Activated T-cell treated with anti-CD3 and anti-CD28 coated beads, Interleukin-2, amount 50 U/mL, for 24 hours (primary cell): ENCODE data around the gene ESR2.
"Not testable (repeated sequence)": the region's sequence is repeated elsewhere in the genome, so short reads cannot be mapped to it uniquely, and the experiment has no call there.

ENCODE experiments used
- DNase-seq: peaks from one replicate; pipeline ENCODE4 v3.0.0-alpha.2; 2020
- H3K27ac Mint-ChIP-seq: 2 replicates; pipeline ENCODE4 v1.8.0; 2020; ENCODE audit warnings: mild to moderate bottlenecking, mixed read lengths
- H3K27me3 Mint-ChIP-seq: 2 replicates; pipeline ENCODE4 v1.8.0; 2020; ENCODE audit warnings: mixed read lengths
- H3K36me3 Mint-ChIP-seq: 2 replicates; pipeline ENCODE4 v1.8.0; 2020; ENCODE audit warnings: low read depth, mixed read lengths
- H3K4me1 Mint-ChIP-seq: 2 replicates; pipeline ENCODE4 v1.8.0; 2020; ENCODE audit warnings: low read depth, mixed read lengths
- H3K4me3 Mint-ChIP-seq: 2 replicates; pipeline ENCODE4 v1.8.0; 2020; ENCODE audit warnings: mild to moderate bottlenecking, moderate library complexity, mixed read lengths
- H3K9me3 Mint-ChIP-seq: 2 replicates; pipeline ENCODE4 v1.8.0; 2020; ENCODE audit warnings: mixed read lengths

The ESR2 gene

GRCh38 chr14:64220466-64220865, 73.7 kb downstream of the ESR2 start:
- Mint-ChIP-seq H3K27me3 (no peaks in the 10 kb centered on the region), H3K36me3 (peaks cover 91% of the 10 kb centered on the region), H3K4me1 (peaks cover 2% of the 10 kb centered on the region), H3K27ac (no peak overlapping the region), H3K4me3 (no peak overlapping the region), H3K9me3 (no peaks in the 10 kb centered on the region)
- DNase-seq: no peak

- H3K4me3 Mint-ChIP-seq: no peak overlapping the region
- peaks cover 2% of the 10 kb centered on the region for H3K4me1 Mint-ChIP-seq
- DNase-seq: no peak
- no peaks in the 10 kb centered on the region for H3K9me3 Mint-ChIP-seq
- H3K36me3 Mint-ChIP-seq: peaks cover 91% of the 10 kb centered on the region
- no peak overlapping the region for H3K27ac Mint-ChIP-seq
- no peaks in the 10 kb centered on the region for H3K27me3 Mint-ChIP-seq
Measured at GRCh38 chr14:64220056-64220455, 74.1 kb downstream of the ESR2 start.

- peaks cover 2% of the 10 kb centered on the region for H3K4me1 Mint-ChIP-seq
- H3K27ac Mint-ChIP-seq: no peak overlapping the region
- DNase-seq: no peak
- no peak overlapping the region for H3K4me3 Mint-ChIP-seq
- H3K27me3 Mint-ChIP-seq: no peaks in the 10 kb centered on the region
- H3K36me3 Mint-ChIP-seq: peaks cover 92% of the 10 kb centered on the region
- no peaks in the 10 kb centered on the region for H3K9me3 Mint-ChIP-seq
Measured at GRCh38 chr14:64218344-64219240, 75.6 kb downstream of the ESR2 start.

- Mint-ChIP-seq H3K27me3 (no peaks in the 10 kb centered on the region), H3K4me3 (no peak overlapping the region), H3K4me1 (peaks cover 2% of the 10 kb centered on the region), H3K36me3 (peaks cover 92% of the 10 kb centered on the region), H3K9me3 (no peaks in the 10 kb centered on the region), H3K27ac (no peak overlapping the region)
- DNase-seq: no peak
Measured at GRCh38 chr14:64217834-64218233, 76.3 kb downstream of the ESR2 start.

- peaks cover 94% of the 10 kb centered on the region for H3K36me3 Mint-ChIP-seq
- no peaks in the 10 kb centered on the region for H3K27me3 Mint-ChIP-seq
- H3K4me3 Mint-ChIP-seq: no peak overlapping the region
- no peaks in the 10 kb centered on the region for H3K9me3 Mint-ChIP-seq
- H3K4me1 Mint-ChIP-seq: peaks cover 2% of the 10 kb centered on the region
- no peak for DNase-seq
- no peak overlapping the region for H3K27ac Mint-ChIP-seq
Measured at GRCh38 chr14:64217308-64217707, 76.9 kb downstream of the ESR2 start.

- no peak for DNase-seq
- Mint-ChIP-seq H3K36me3 (peaks cover 98% of the 10 kb centered on the region), H3K4me1 (peaks cover 2% of the 10 kb centered on the region), H3K27ac (no peak overlapping the region), H3K4me3 (no peak overlapping the region), H3K9me3 (no peaks in the 10 kb centered on the region), H3K27me3 (no peaks in the 10 kb centered on the region)
Measured at GRCh38 chr14:64215978-64216377, 78.2 kb downstream of the ESR2 start.

GRCh38 chr14:64215274-64215673, 78.9 kb downstream of the ESR2 start:
- Mint-ChIP-seq H3K4me1 (peaks cover 2% of the 10 kb centered on the region), H3K36me3 (peaks cover 98% of the 10 kb centered on the region), H3K4me3 (no peak overlapping the region), H3K27ac (peak overlapping the region; percentile 47), H3K27me3 (no peaks in the 10 kb centered on the region), H3K9me3 (no peaks in the 10 kb centered on the region)
- DNase-seq: no peak

GRCh38 chr14:64213853-64214570, 80.2 kb downstream of the ESR2 start:
- no peak for DNase-seq
- H3K9me3 Mint-ChIP-seq: no peaks in the 10 kb centered on the region
- peaks cover 98% of the 10 kb centered on the region for H3K36me3 Mint-ChIP-seq
- H3K4me3 Mint-ChIP-seq: no peak overlapping the region
- H3K27me3 Mint-ChIP-seq: no peaks in the 10 kb centered on the region
- peaks cover 2% of the 10 kb centered on the region for H3K4me1 Mint-ChIP-seq
- peak overlapping the region; percentile 18 for H3K27ac Mint-ChIP-seq

- Mint-ChIP-seq H3K36me3 (peaks cover 96% of the 10 kb centered on the region), H3K4me1 (no peaks in the 10 kb centered on the region), H3K27me3 (no peaks in the 10 kb centered on the region), H3K9me3 (no peaks in the 10 kb centered on the region), H3K27ac (peak overlapping the region; percentile 33), H3K4me3 (no peak overlapping the region)
- no peak for DNase-seq
Measured at GRCh38 chr14:64213086-64213485, 81.1 kb downstream of the ESR2 start.

- Mint-ChIP-seq H3K9me3 (no peaks in the 10 kb centered on the region), H3K36me3 (peaks cover 92% of the 10 kb centered on the region), H3K4me3 (no peak overlapping the region), H3K27me3 (no peaks in the 10 kb centered on the region), H3K4me1 (no peaks in the 10 kb centered on the region), H3K27ac (no peak overlapping the region)
- DNase-seq: no peak
Measured at GRCh38 chr14:64212666-64213065, 81.5 kb downstream of the ESR2 start.

GRCh38 chr14:64210912-64211311, 83.3 kb downstream of the ESR2 start:
- peaks cover 81% of the 10 kb centered on the region for H3K36me3 Mint-ChIP-seq
- not testable (repeated sequence) for DNase-seq, H3K9me3 Mint-ChIP-seq

GRCh38 chr14:64210216-64210615, 84.0 kb downstream of the ESR2 start:
- no peaks in the 10 kb centered on the region for H3K9me3 Mint-ChIP-seq
- no peaks in the 10 kb centered on the region for H3K27me3 Mint-ChIP-seq
- no peak for DNase-seq
- H3K36me3 Mint-ChIP-seq: peaks cover 75% of the 10 kb centered on the region
- no peak overlapping the region for H3K4me3 Mint-ChIP-seq
- no peak overlapping the region for H3K27ac Mint-ChIP-seq
- no peaks in the 10 kb centered on the region for H3K4me1 Mint-ChIP-seq

More at GRCh38 chr14:64210912-64211311, 83.3 kb downstream of the ESR2 start:
- not testable (repeated sequence) for H3K27ac Mint-ChIP-seq, H3K4me1 Mint-ChIP-seq, H3K4me3 Mint-ChIP-seq, H3K27me3 Mint-ChIP-seq

GRCh38 chr14:64209444-64210131, 84.6 kb downstream of the ESR2 start:
- Mint-ChIP-seq H3K27me3 (no peaks in the 10 kb centered on the region), H3K36me3 (peaks cover 73% of the 10 kb centered on the region), H3K4me3 (no peak overlapping the region), H3K9me3 (no peaks in the 10 kb centered on the region), H3K4me1 (no peaks in the 10 kb centered on the region), H3K27ac (no peak overlapping the region)
- DNase-seq: no peak

GRCh38 chr14:64208981-64209380, 85.2 kb downstream of the ESR2 start:
- Mint-ChIP-seq H3K9me3 (no peaks in the 10 kb centered on the region), H3K36me3 (peaks cover 73% of the 10 kb centered on the region), H3K4me3 (no peak overlapping the region), H3K4me1 (no peaks in the 10 kb centered on the region), H3K27ac (no peak overlapping the region), H3K27me3 (no peaks in the 10 kb centered on the region)
- no peak for DNase-seq
